ENCODE measurements around the gene SIL1.
"Not testable (repeated sequence)": the region's sequence is repeated elsewhere in the genome, so short reads cannot be mapped to it uniquely, and the experiment has no call there.

Gene SIL1

GRCh38 chr5:139120521-139120920, 77.6 kb downstream of the SIL1 start:
- no peak for DNase-seq (ENCODE audit: low read depth)
- TF ChIP-seq CTCF (conservative IDR thresholded peaks at IDR 0.05; ENCODE audit: low read depth, low read length): no peak
- no peak overlapping the region for H3K4me3 ChIP-seq (ENCODE audit: low read depth, low read length)

GRCh38 chr5:139118804-139119203, 79.4 kb downstream of the SIL1 start:
- no peak overlapping the region for H3K4me3 ChIP-seq (ENCODE audit: low read depth, low read length)
- no peak for DNase-seq (ENCODE audit: low read depth)
- no peak for TF ChIP-seq CTCF (conservative IDR thresholded peaks at IDR 0.05; ENCODE audit: low read depth, low read length)

- H3K4me3 ChIP-seq (ENCODE audit: low read depth, low read length): no peak overlapping the region
- DNase-seq (ENCODE audit: low read depth): no peak
- TF ChIP-seq CTCF (conservative IDR thresholded peaks at IDR 0.05; ENCODE audit: low read depth, low read length): no peak
Measured at GRCh38 chr5:139117342-139117884, 80.8 kb downstream of the SIL1 start.

GRCh38 chr5:139116100-139116655, 82.0 kb downstream of the SIL1 start:
- no peak for DNase-seq (ENCODE audit: low read depth)
- no peak overlapping the region for H3K4me3 ChIP-seq (ENCODE audit: low read depth, low read length)
- no peak for TF ChIP-seq CTCF (conservative IDR thresholded peaks at IDR 0.05; ENCODE audit: low read depth, low read length)

- DNase-seq (ENCODE audit: low read depth): no peak
- TF ChIP-seq CTCF (conservative IDR thresholded peaks at IDR 0.05; ENCODE audit: low read depth, low read length): no peak
- no peak overlapping the region for H3K4me3 ChIP-seq (ENCODE audit: low read depth, low read length)
Measured at GRCh38 chr5:139113892-139114291, 84.3 kb downstream of the SIL1 start.

GRCh38 chr5:139112362-139112761, 85.8 kb downstream of the SIL1 start:
- DNase-seq (ENCODE audit: low read depth); H3K4me3 ChIP-seq (ENCODE audit: low read depth, low read length): not testable (repeated sequence)

GRCh38 chr5:139110526-139111168, 87.5 kb downstream of the SIL1 start:
- no peak for DNase-seq (ENCODE audit: low read depth)
- TF ChIP-seq CTCF (conservative IDR thresholded peaks at IDR 0.05; ENCODE audit: low read depth, low read length): no peak
- no peak overlapping the region for H3K4me3 ChIP-seq (ENCODE audit: low read depth, low read length)

Measured in choroid plexus epithelial cell (primary cell).